ENCODE data around the gene AOPEP.

AOPEP gene

DNA sequence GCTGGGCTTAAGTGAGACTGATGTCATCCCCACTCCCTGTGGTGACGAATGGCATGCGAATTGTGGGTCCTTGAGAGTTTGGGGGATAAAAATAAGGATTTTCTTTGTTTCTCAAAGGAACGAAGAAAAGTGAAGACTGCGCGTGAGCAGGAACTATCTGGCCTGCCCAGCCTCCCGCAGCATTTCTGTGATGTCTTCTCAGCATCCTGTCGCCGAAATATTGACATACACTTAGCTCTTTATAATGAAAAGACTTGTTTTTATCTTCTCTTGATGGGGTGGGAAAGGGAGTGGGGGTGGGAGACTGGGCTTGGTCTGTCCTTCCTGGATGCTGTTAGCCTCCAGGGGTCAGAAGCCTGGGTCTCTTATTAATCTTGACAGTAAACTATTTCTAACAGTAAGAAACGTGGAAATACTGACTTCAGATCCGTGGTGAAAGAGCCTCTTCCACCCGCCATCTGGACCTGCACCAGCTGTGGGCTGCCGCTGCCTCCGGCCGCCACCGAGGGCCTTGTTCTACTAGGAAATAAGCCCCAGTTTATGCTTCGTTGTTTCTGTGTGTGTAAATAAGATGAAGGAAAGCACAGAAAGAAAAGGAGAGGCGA is 351.4 kb downstream of the AOPEP start:
- Histone ChIP-seq H3K4me2 (no peak overlapping the region), H4K20me1 (peaks cover 13% of the 10 kb centered on the region; the same call in 1 of the 2 replicates), H3K27me3 (no peaks in the 10 kb centered on the region), H3K4me1 (peaks cover 27% of the 10 kb centered on the region), H3K9me3 (no peaks in the 10 kb centered on the region), H3K9ac (no peak overlapping the region), H3K4me3 (no peak overlapping the region), H3K36me3 (peaks cover 61% of the 10 kb centered on the region), H3K27ac (no peak overlapping the region)
- TF ChIP-seq Cebpa-rat (IDR thresholded peaks at IDR 0.05) = no peak

DNA sequence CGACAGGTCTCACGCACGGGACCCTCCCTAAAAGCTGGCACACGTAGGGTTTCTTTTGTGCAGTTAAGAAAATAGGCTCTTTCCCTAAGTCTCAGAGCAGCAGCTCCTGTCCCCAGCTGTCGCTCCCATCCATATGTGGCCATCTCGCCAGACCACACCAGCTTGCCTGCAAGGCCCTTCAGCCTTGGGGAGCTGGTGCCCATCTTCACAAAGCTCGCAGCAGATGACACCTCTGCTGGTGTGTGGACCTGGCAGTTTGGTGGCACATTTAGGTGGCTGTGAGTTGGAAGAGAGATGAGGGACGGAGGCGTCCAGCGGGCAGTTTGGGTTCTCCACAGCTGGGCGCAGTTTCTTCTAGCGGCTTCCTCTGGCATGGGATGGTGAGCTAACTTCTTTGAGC is 352.0 kb downstream of the AOPEP start:
- H3K36me3 ChIP-seq = peaks cover 68% of the 10 kb centered on the region
- TF ChIP-seq Cebpa-rat (IDR thresholded peaks at IDR 0.05) = no peak

GRCh38 chr9:95078939-95079338 is 352.4 kb downstream of the AOPEP start:
- no peaks in the 10 kb centered on the region for H3K27me3 ChIP-seq
- H3K36me3 ChIP-seq = peaks cover 66% of the 10 kb centered on the region
- H3K4me1 ChIP-seq = peaks cover 27% of the 10 kb centered on the region
- H3K27ac ChIP-seq = no peak overlapping the region
- H3K4me3 ChIP-seq = no peak overlapping the region
- H4K20me1 ChIP-seq = peaks cover 13% of the 10 kb centered on the region; the same call in 1 of the 2 replicates
- no peak for TF ChIP-seq Cebpa-rat (IDR thresholded peaks at IDR 0.05)
- no peak overlapping the region for H3K9ac ChIP-seq
- 0 out of 2 replicates have a peak overlapping the region, but pooled peaks have one; percentile 1 for H3K4me2 ChIP-seq
- H3K9me3 ChIP-seq = no peaks in the 10 kb centered on the region

More for the DNA sequence above, 352.0 kb downstream of the AOPEP start:
- H3K9ac ChIP-seq = no peak overlapping the region
- no peak overlapping the region for H3K27ac ChIP-seq
- 0 out of 2 replicates have a peak overlapping the region, but pooled peaks have one; percentile 1 for H3K4me2 ChIP-seq
- no peaks in the 10 kb centered on the region for H3K27me3 ChIP-seq
- H3K4me3 ChIP-seq = no peak overlapping the region
- H4K20me1 ChIP-seq = peaks cover 13% of the 10 kb centered on the region; the same call in 1 of the 2 replicates
- peaks cover 27% of the 10 kb centered on the region for H3K4me1 ChIP-seq
- no peaks in the 10 kb centered on the region for H3K9me3 ChIP-seq

GRCh38 chr9:95079461-95079860 is 353.0 kb downstream of the AOPEP start:
- H3K27me3 ChIP-seq = no peaks in the 10 kb centered on the region
- no peak for TF ChIP-seq Cebpa-rat (IDR thresholded peaks at IDR 0.05)
- no peak overlapping the region for H3K27ac ChIP-seq
- peaks cover 13% of the 10 kb centered on the region; the same call in 1 of the 2 replicates for H4K20me1 ChIP-seq
- H3K4me1 ChIP-seq = peaks cover 27% of the 10 kb centered on the region
- no peaks in the 10 kb centered on the region for H3K9me3 ChIP-seq
- H3K4me3 ChIP-seq = no peak overlapping the region
- peaks cover 64% of the 10 kb centered on the region for H3K36me3 ChIP-seq
- H3K9ac ChIP-seq = no peak overlapping the region
- H3K4me2 ChIP-seq = no peak overlapping the region

GRCh38 chr9:95080961-95081647 is 354.6 kb downstream of the AOPEP start:
- no peak overlapping the region for H3K27ac ChIP-seq
- no peak overlapping the region for H3K4me2 ChIP-seq
- no peaks in the 10 kb centered on the region for H3K9me3 ChIP-seq
- H3K4me3 ChIP-seq = no peak overlapping the region
- H4K20me1 ChIP-seq = peaks cover 13% of the 10 kb centered on the region; the same call in 1 of the 2 replicates
- H3K36me3 ChIP-seq = peaks cover 65% of the 10 kb centered on the region
- H3K4me1 ChIP-seq = peaks cover 34% of the 10 kb centered on the region
- H3K27me3 ChIP-seq = no peaks in the 10 kb centered on the region
- no peak overlapping the region for H3K9ac ChIP-seq
- no peak for TF ChIP-seq Cebpa-rat (IDR thresholded peaks at IDR 0.05)

- Histone ChIP-seq H3K9me3 (no peaks in the 10 kb centered on the region), H3K4me1 (peaks cover 30% of the 10 kb centered on the region), H3K9ac (no peak overlapping the region), H4K20me1 (peaks cover 13% of the 10 kb centered on the region; the same call in 1 of the 2 replicates), H3K27ac (no peak overlapping the region), H3K4me2 (no peak overlapping the region), H3K36me3 (peaks cover 69% of the 10 kb centered on the region), H3K4me3 (no peak overlapping the region), H3K27me3 (no peaks in the 10 kb centered on the region)
- no peak for TF ChIP-seq Cebpa-rat (IDR thresholded peaks at IDR 0.05)
These were observed 355.5 kb downstream of the AOPEP start for GRCh38 chr9:95081998-95082397.

- Histone ChIP-seq H3K4me1 (peaks cover 25% of the 10 kb centered on the region), H3K9ac (no peak overlapping the region), H3K36me3 (peaks cover 66% of the 10 kb centered on the region), H3K4me2 (no peak overlapping the region), H3K9me3 (no peaks in the 10 kb centered on the region), H4K20me1 (peaks cover 13% of the 10 kb centered on the region; the same call in 1 of the 2 replicates), H3K4me3 (no peak overlapping the region), H3K27ac (no peak overlapping the region), H3K27me3 (no peaks in the 10 kb centered on the region)
- TF ChIP-seq Cebpa-rat (IDR thresholded peaks at IDR 0.05) = no peak
These were observed 356.0 kb downstream of the AOPEP start for GRCh38 chr9:95082401-95083084.

DNA sequence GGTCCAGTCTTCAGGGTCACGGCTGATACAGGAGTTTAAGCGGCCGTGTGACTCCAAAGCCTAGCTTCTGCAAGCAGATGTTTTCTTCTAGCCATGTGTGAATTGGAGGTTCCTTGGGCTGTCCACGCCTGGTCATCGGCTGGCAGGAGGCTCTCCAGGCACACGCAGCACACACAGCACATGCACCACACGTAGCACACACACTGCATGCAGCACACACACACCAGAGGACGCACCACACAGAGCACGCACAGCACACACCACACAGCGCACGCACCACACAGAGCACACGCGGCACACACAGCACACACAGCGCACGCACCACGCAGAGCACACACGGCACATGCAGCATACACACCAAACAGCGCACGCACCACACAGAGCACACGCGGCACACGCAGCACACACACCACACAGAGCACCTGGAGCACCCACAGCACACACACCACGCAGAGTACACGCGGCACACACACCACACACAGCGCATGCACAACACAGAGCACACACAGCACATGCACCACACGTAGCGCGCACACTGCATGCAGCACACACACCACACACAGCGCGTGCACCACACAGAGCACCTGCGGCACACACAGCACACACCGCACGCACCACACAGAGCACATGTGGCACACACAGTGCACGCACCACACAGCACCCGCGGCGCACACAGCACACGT is 356.7 kb downstream of the AOPEP start:
- Histone ChIP-seq H3K9me3 (no peaks in the 10 kb centered on the region), H3K4me3 (no peak overlapping the region), H4K20me1 (peaks cover 13% of the 10 kb centered on the region; the same call in 1 of the 2 replicates), H3K9ac (no peak overlapping the region), H3K36me3 (peaks cover 66% of the 10 kb centered on the region), H3K4me2 (no peak overlapping the region), H3K4me1 (peaks cover 27% of the 10 kb centered on the region), H3K27me3 (no peaks in the 10 kb centered on the region), H3K27ac (no peak overlapping the region)
- TF ChIP-seq Cebpa-rat (IDR thresholded peaks at IDR 0.05) = no peak

DNA sequence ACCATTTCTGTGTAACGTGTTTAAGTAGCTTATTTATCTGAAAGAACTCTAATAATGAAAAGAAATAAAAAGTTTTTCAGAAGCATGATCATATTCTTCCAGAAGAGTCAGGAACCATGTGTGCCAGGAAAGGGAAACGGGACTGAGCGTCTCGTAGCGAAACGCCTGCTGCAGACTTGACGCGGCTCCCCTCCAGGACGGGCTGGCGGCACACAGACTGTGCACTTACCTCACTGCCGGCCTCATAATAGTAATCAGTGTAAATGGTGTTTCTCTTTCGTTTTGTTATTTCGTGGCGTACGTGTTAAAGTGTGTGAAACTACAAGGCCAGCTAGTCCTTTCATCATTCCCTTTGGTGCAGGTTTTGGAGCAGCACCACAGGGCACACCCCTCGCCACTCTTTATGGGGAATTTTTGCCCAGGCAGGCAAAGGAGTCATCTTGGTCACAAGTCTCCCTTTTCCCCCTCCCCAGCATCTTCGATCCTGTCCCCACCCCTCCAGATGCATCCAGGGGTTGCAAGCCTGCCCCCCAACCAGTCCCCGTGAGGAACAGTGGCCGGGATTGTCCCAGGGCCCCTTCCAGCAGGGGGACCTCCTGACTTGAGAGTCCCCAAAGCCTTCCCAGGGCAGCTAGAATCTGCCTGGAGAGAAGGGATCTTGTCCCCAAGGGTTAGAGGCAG is 357.9 kb downstream of the AOPEP start:
- TF ChIP-seq Cebpa-rat (IDR thresholded peaks at IDR 0.05) = no peak
- Histone ChIP-seq H3K9ac (no peak overlapping the region), H3K4me1 (peaks cover 32% of the 10 kb centered on the region), H3K9me3 (no peaks in the 10 kb centered on the region), H4K20me1 (peaks cover 6% of the 10 kb centered on the region), H3K27me3 (no peaks in the 10 kb centered on the region), H3K4me3 (no peak overlapping the region), H3K27ac (no peak overlapping the region), H3K36me3 (peaks cover 59% of the 10 kb centered on the region), H3K4me2 (no peak overlapping the region)

Measured in BLaER1 (cell line).